ENCODE results near the gene PPFIA1.

- TF ChIP-seq CTCF (IDR thresholded peaks at IDR 0.05) (no peak), POLR2A (IDR thresholded peaks at IDR 0.05) (no peak)
Measured at GRCh38 chr11:70332567-70332966, 62.1 kb downstream of the PPFIA1 start.

Measured in right lobe of liver (tissue), 4 donors.